GM12874 (cell line): ENCODE results near the gene NCBP2.

Source experiments
- CTCF ChIP-seq: IDR thresholded peaks from 2 replicates; pipeline ENCODE4 v1.5.1; 2011; ENCODE audit warnings: low read depth, mild to moderate bottlenecking, control low read depth, low read length, moderate library complexity; ENCODE audit not compliant: insufficient read depth

The NCBP2 gene

DNA sequence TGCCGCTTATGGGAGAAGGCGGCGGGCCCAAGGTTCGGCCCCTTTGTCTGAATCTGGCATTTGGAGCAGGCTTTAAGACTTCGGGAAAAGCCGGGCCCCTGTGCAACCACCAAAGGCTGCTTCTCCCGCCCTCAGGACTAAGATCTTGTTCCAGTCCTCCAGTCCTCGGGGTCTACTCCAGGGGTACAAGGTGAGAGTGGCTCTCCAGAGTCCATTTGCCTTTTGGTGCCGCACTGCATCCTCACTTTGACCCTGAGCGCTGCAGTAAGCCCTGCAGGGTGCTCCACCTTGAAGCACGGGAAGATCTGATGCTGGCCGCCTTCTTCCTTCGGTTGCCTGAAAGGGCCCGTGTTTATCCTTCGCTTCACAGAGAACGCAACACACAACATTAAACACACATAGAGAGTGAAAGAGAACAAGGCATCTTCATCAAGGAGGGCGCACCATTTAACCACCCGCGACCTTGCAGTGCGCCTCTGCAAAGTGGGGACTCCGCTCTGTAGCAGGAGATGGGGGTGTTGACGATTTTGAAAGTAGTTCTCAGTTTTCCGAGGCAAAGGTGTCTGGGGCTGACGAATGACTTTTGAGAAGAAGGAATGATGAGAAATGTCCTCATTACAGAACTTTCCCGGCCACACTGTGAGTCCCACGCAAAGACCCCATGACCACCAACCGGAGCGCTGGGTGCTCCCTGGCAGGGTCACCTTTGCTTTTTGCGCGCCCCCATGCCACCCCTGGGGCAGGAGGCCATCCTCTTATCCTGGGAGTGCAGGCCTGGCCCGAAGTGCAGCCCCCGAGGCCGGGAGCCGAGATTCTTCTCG, 25.3 kb upstream of the NCBP2 start:
- TF ChIP-seq CTCF, result no peak

- TF ChIP-seq CTCF, result no peak
These were observed 24.4 kb upstream of the NCBP2 start for GRCh38 chr3:196966526-196967401.

- TF ChIP-seq CTCF, result no peak
These were observed 23.5 kb upstream of the NCBP2 start for GRCh38 chr3:196965804-196966173.

DNA sequence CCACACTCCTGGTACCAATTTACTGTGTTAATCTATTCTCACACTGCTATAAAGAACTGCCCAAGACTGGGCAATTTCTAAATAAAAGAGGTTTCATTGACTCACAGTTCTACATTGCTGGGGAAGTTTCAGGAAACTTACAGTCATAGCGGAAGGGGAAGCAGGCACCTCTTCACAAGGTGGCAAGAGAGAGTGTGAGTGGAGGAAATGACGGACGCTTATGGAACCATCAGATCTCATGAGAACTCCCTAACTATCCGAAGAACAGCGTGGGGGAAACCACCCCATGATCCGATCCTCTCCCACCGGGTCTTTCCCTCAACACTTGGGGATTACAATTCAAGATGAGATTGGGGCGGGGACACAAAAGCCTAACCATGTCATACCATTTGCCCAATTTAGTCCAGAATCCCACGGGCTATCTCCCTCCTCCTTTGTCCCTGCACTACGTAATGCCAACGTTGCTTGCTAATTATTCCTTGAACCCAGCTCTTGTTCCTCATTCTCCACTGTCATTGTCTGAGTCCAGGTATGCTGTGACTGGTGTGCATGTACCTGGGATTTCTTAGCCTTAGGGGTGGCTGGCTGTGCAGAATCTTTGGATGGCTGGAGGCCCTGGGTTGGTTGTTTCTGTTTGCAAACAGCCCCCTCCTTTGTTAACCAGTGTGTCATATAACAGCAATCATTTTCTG, 22.9 kb upstream of the NCBP2 start:
- TF ChIP-seq CTCF, result no peak

DNA sequence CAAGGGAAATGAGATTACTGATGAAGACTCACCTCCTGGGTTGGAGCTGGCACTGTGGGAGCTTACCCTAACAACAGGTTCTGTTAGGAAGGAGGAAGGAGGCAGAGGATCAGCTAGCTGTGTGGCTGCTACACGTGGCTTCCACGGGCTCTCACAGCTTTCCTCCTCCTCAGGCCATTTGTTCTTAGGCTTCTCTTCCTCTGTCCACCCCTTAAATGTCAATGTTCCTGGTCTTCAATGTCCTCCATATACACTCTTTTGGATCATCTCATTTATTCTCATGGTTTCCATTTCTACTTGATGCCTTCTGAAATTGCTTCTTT, 21.3 kb upstream of the NCBP2 start:
- no peak for TF ChIP-seq CTCF

- no peak for TF ChIP-seq CTCF
These were observed 20.8 kb upstream of the NCBP2 start for GRCh38 chr3:196962930-196963630.
